ENCODE results near the gene ALDH1A1. TPM values are rescaled to one million over a fixed set of nuclear protein-coding genes. Genes with fewer than 3 reads are reported as not detected.

Gene ALDH1A1
- total RNA-seq, 1 experiment from 2014 or later: not detected

DNA sequence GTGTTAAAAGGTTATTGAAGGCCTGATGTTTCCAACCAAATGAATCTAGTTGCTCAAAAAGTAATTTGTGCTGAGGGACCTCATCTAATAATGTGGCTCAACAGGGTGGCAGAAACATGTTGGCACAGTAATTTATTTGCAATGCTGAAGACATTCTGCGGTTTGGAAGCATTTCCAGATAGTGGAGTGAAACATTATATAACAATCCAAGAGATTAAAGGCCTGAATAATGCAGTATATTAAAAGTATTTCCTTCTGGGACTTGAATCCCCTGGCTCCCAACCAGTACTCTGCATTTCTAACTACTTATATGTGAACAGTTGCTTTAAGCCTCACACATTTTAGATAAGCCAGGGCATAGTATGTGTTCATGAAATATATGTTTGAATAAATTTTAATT, 25.9 kb upstream of the ALDH1A1 start:
- H3K9ac ChIP-seq (ENCODE audit: low read length): no peak overlapping the region
- no TSS peak for BruUV-seq (replicated peaks)
- ATAC-seq: no peak
- H3K9me2 ChIP-seq (replicated peaks; ENCODE audit: low read length): no peaks in the 10 kb centered on the region
- TF ChIP-seq EZH2phosphoT487 (IDR thresholded peaks at IDR 0.05; ENCODE audit: borderline replicate concordance, low read length) (no peak), EZH2 (IDR thresholded peaks at IDR 0.05; ENCODE audit: low read length, unreplicated experiment) (no peak)
- TF ChIP-seq, protein P1, sequence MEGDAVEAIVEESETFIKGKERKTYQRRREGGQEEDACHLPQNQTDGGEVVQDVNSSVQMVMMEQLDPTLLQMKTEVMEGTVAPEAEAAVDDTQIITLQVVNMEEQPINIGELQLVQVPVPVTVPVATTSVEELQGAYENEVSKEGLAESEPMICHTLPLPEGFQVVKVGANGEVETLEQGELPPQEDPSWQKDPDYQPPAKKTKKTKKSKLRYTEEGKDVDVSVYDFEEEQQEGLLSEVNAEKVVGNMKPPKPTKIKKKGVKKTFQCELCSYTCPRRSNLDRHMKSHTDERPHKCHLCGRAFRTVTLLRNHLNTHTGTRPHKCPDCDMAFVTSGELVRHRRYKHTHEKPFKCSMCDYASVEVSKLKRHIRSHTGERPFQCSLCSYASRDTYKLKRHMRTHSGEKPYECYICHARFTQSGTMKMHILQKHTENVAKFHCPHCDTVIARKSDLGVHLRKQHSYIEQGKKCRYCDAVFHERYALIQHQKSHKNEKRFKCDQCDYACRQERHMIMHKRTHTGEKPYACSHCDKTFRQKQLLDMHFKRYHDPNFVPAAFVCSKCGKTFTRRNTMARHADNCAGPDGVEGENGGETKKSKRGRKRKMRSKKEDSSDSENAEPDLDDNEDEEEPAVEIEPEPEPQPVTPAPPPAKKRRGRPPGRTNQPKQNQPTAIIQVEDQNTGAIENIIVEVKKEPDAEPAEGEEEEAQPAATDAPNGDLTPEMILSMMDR (conservative IDR thresholded peaks at IDR 0.05; ENCODE audit: low read depth, low read length): no peak
- no peak overlapping the region for H3K27ac ChIP-seq (ENCODE audit: low read length)
- no peaks in the 10 kb centered on the region for H3K79me2 ChIP-seq (ENCODE audit: low read length)
- H3K4me1 ChIP-seq (ENCODE audit: insufficient read depth, low read length): no peaks in the 10 kb centered on the region
- H3K27me3 ChIP-seq (ENCODE audit: low read length): peaks cover 19% of the 10 kb centered on the region
- no peak overlapping the region for H3K4me3 ChIP-seq (ENCODE audit: low read length)
- peak; percentile 43 for DNase-seq
- POLR2A ChIA-PET (ENCODE audit: unreplicated experiment): no interaction called here
- no peaks in the 10 kb centered on the region for H3F3A ChIP-seq (ENCODE audit: low read length, unreplicated experiment)
- no peaks in the 10 kb centered on the region for H4K20me1 ChIP-seq (ENCODE audit: low read length)
- no peak overlapping the region for H2AFZ ChIP-seq (ENCODE audit: low read length)
- CTCF ChIA-PET: no interaction called here
- no peaks in the 10 kb centered on the region for H3K9me3 ChIP-seq (ENCODE audit: low read length)
- intact Hi-C loops (cut with micrococcal nuclease): no loop called here
- no peak overlapping the region for H3K4me2 ChIP-seq (ENCODE audit: low read length)
- no peaks in the 10 kb centered on the region for H3K36me3 ChIP-seq (ENCODE audit: low read depth, low read length)

DNA sequence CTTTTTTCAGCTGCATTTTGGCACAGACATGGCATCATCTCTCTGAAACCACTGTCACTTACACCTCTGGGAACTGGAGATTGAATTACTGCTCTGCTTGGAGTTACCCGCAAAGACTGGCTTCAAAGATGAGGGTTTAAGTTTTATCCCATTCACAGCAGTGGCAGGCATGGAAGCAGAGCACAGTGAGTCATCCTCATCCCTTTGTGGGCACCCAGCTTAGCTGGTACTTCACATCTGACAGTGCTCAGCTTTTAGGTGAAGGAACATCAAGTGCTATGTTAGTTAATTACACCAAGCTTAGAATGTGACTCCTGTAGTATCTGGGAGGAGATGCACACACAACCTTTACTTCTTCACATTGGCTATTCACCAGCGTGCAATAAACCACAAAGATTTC, 24.8 kb upstream of the ALDH1A1 start:
- DNase-seq: no peak
- no peak for ATAC-seq
- no peaks in the 10 kb centered on the region for H3K79me2 ChIP-seq (ENCODE audit: low read length)
- H3K4me3 ChIP-seq (ENCODE audit: low read length): no peak overlapping the region
- no peaks in the 10 kb centered on the region for H3K9me2 ChIP-seq (replicated peaks; ENCODE audit: low read length)
- peaks cover 14% of the 10 kb centered on the region for H3K27me3 ChIP-seq (ENCODE audit: low read length)
- H3K4me1 ChIP-seq (ENCODE audit: insufficient read depth, low read length): no peaks in the 10 kb centered on the region
- no peak overlapping the region for H3K4me2 ChIP-seq (ENCODE audit: low read length)
- H4K20me1 ChIP-seq (ENCODE audit: low read length): no peaks in the 10 kb centered on the region
- no peaks in the 10 kb centered on the region for H3K36me3 ChIP-seq (ENCODE audit: low read depth, low read length)
- no peaks in the 10 kb centered on the region for H3F3A ChIP-seq (ENCODE audit: low read length, unreplicated experiment)
- TF ChIP-seq, protein P1 (conservative IDR thresholded peaks at IDR 0.05; ENCODE audit: low read depth, low read length): no peak
- no peak for TF ChIP-seq EZH2phosphoT487 (IDR thresholded peaks at IDR 0.05; ENCODE audit: borderline replicate concordance, low read length)
- no peak for TF ChIP-seq EZH2 (IDR thresholded peaks at IDR 0.05; ENCODE audit: low read length, unreplicated experiment)
- H3K9me3 ChIP-seq (ENCODE audit: low read length): no peaks in the 10 kb centered on the region
- H3K27ac ChIP-seq (ENCODE audit: low read length): no peak overlapping the region
- CTCF ChIA-PET: no interaction called here
- no peak overlapping the region for H3K9ac ChIP-seq (ENCODE audit: low read length)
- no peak overlapping the region for H2AFZ ChIP-seq (ENCODE audit: low read length)
- intact Hi-C loops (cut with micrococcal nuclease): no loop called here
- POLR2A ChIA-PET (ENCODE audit: unreplicated experiment): no interaction called here
- BruUV-seq (replicated peaks): no TSS peak

GRCh38 chr9:72974501-72974900, 21.6 kb upstream of the ALDH1A1 start:
- Histone ChIP-seq H3K36me3 (ENCODE audit: low read depth, low read length) (no peaks in the 10 kb centered on the region), H3K27me3 (ENCODE audit: low read length) (peaks cover 14% of the 10 kb centered on the region; the same call in 1 of the 2 replicates), H3K4me3 (ENCODE audit: low read length) (no peak overlapping the region), H3K4me2 (ENCODE audit: low read length) (no peak overlapping the region), H3K9ac (ENCODE audit: low read length) (no peak overlapping the region), H3K79me2 (ENCODE audit: low read length) (no peaks in the 10 kb centered on the region), H3K4me1 (ENCODE audit: insufficient read depth, low read length) (no peaks in the 10 kb centered on the region), H3K9me2 (replicated peaks; ENCODE audit: low read length) (no peaks in the 10 kb centered on the region), H2AFZ (ENCODE audit: low read length) (no peak overlapping the region), H4K20me1 (ENCODE audit: low read length) (no peaks in the 10 kb centered on the region), H3F3A (ENCODE audit: low read length, unreplicated experiment) (no peaks in the 10 kb centered on the region), H3K9me3 (ENCODE audit: low read length) (no peaks in the 10 kb centered on the region), H3K27ac (ENCODE audit: low read length) (no peak overlapping the region)
- TF ChIP-seq, protein P1 (conservative IDR thresholded peaks at IDR 0.05; ENCODE audit: low read depth, low read length): no peak
- TF ChIP-seq EZH2 (IDR thresholded peaks at IDR 0.05; ENCODE audit: low read length, unreplicated experiment) (no peak), EZH2phosphoT487 (IDR thresholded peaks at IDR 0.05; ENCODE audit: borderline replicate concordance, low read length) (no peak)
- ATAC-seq (no peak), DNase-seq (no peak)
- ChIA-PET POLR2A (ENCODE audit: unreplicated experiment) (no interaction called here), CTCF (no interaction called here)
- intact Hi-C loops (cut with micrococcal nuclease): no loop called here
- no TSS peak for BruUV-seq (replicated peaks)

All from PC-3 (cell line).